Ecto neural progenitor cell (in vitro differentiated cells): ENCODE data around the gene FBXW7.

ENCODE experiments used
- DNase-seq: peaks from one replicate; pipeline ENCODE4 v3.0.0-alpha.2; 2018; ENCODE audit warnings: low spot score

FBXW7 gene

GRCh38 chr4:152427981-152428380, 107.9 kb downstream of the FBXW7 start:
- DNase-seq, result no peak

DNA sequence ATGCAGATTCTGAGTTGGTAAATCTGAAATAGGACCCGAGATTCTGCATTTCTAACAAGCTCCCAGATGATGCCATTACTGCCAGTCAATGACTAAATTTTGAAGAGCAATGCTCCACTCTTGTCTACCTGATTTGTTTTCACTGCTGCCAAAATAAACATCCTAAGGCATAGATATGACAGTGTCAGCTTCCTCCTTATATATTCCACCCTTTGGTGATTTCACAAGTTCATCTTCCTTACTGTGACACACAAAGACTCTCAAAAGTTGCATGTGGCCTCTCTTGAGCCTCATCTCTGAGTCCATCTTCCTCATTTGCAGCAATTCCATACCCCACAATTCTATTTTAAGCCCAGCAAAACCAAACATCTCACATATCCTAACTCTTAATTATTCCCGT, 110.9 kb downstream of the FBXW7 start:
- no peak for DNase-seq

DNA sequence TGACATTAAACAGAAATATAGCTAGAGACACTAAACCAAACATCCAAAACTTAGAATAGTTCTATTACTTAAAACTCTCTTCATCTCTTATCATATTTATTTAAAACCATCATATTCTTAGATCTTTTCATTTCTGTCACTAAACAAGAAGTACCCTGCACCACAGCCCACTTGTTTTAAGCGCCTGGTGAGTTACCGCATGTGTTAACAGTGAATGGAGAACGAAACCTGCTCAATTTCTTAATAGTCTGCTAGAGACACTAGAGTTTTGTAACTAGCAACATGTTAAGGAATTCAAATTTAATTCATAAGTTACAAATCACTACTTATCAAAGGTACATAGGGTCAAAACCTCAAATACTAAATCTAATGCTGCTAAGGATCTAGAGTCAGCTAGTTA, 111.5 kb downstream of the FBXW7 start:
- DNase-seq, result no peak

- no peak for DNase-seq
Measured at GRCh38 chr4:152422817-152423320, 113.0 kb downstream of the FBXW7 start.

DNA sequence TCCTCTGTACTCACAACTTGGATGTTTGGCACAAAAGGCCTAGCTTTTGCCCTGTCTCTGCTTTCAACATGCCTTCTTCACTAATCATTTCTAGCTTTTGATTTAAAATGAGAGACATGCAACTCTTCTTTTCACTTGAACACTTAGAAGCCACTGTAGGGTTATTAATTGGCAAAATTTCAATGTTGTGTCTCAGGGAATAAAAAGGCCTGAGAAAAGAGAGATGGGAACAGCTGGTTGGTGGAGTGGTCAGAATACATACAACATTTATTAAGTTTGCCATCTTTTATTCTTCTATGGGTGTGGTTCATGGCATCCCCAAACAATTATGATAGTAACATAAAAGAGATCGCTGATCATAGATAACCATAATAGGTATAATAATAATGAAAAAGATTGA, 114.3 kb downstream of the FBXW7 start:
- no peak for DNase-seq

GRCh38 chr4:152419809-152420208, 116.1 kb downstream of the FBXW7 start:
- DNase-seq, result no peak

DNA sequence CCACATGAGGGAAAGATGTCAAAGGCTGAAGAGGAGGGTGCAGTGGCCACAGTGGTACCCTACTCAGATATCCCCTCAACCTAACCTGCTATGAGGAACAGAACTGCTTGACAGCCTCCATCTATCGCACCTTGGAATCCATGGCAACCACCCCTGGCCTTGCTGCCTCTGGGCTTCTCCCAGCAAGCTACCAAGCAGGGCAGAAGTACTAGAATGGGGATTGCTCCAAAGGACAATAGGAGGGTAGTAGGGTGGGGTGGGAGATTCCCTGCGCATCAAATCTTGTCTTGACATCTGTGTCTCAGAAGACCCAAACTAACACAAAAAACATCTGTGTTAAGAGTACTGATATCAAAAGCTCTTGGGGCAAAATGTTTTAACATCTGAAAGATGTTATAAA, 118.2 kb downstream of the FBXW7 start:
- DNase-seq, result no peak

DNA sequence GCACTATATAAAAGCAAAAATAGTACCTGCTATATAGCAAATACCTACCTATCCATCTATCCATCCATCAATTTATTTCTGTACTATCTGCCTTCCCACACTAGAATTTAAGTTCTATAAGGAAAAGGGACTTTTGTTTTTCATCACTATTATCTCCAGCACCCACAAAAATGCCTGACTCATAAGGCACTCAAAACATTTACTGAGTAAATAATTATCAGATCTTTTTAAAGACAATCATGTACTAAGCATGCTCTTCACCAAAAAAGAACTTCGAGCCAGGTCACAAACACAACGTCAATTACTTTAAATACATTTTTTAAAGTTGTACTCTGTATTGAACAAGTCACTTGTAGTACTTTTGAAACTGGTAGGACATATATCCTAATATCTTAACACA, 119.9 kb downstream of the FBXW7 start:
- no peak for DNase-seq

GRCh38 chr4:152408514-152409327, 127.2 kb downstream of the FBXW7 start:
- no peak for DNase-seq

- DNase-seq, result no peak
Measured at GRCh38 chr4:152401424-152401823, 134.5 kb downstream of the FBXW7 start.

DNA sequence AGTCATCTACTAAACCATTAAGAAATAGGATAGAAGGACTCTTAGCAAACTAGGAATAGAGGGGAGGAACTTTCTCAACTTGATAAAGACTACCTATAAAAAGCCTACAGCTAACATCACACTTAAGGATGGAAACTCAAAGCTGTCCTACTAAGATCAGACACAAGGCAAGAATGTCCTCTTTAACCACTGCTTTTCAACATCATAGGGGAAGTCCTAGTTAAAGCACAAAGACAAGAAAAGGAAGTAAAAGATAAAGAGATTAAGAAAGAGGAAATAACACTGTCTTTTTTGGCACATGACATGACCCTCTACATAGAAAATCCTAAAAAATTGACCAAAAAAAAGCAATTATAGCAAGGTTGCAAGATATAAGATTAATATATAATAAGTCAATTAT, 136.6 kb downstream of the FBXW7 start:
- DNase-seq, result no peak

DNA sequence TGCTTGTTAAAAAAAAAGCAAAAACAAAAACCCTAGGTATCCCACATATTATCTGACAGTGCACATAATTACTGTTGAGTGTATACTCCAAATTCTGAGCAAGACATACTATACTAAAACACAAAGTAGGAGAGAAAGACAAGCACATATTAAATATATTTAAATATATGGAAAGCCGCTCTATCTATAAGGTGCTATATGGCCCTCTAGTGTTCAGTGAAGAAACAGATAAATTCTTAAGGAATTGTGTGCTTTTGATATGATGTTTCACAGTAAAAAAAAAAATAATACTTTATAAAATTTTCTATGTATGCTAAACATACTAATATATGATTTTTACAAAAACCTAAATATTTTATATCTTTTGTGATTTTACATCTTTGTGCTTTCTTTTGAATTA, 137.8 kb downstream of the FBXW7 start:
- DNase-seq, result no peak

GRCh38 chr4:152394791-152395190, 141.1 kb downstream of the FBXW7 start:
- DNase-seq, result no peak

- no peak for DNase-seq
Measured at GRCh38 chr4:152392079-152392478, 143.8 kb downstream of the FBXW7 start.

DNA sequence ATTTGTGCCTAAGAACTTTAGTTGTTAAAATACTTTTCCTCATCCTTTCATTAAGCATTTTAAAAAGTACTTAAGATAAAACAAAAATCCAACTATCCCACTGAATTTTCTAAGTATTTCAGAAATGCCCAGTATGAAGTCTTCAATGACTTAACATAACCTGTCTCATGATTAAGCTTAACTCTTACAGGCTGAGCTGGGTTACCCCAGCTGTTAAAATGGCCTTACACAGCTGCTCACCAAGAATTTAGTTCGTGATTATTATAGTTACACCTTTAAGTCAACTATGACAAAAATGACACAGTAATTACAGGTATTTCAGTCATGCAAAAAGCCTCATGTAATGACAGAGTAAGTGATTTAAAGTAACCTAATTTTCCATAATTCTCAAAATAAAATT, 145.7 kb downstream of the FBXW7 start:
- DNase-seq, result no peak

DNA sequence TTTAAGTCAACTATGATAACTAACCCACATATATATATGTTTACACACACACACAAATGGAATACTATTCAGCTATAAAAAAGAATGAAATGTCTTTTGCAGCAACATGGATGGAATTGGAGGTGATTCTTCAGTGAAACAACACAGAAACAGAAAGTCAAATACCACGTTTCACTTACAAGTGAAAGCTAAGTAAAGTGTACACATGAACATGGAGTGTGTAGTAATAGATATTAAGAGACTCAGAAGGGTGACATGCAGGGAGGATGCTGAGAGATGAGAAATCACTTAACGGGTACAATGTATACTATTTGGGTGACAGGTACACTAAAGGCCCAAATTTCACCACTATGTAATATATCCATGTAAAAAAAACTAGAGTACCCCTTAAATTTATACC, 146.5 kb downstream of the FBXW7 start:
- DNase-seq, result no peak

GRCh38 chr4:152385551-152385950, 150.3 kb downstream of the FBXW7 start:
- no peak for DNase-seq

GRCh38 chr4:152382057-152382785, 153.7 kb downstream of the FBXW7 start:
- DNase-seq, result no peak

- no peak for DNase-seq
Measured at GRCh38 chr4:152380919-152381318, 155.0 kb downstream of the FBXW7 start.

DNA sequence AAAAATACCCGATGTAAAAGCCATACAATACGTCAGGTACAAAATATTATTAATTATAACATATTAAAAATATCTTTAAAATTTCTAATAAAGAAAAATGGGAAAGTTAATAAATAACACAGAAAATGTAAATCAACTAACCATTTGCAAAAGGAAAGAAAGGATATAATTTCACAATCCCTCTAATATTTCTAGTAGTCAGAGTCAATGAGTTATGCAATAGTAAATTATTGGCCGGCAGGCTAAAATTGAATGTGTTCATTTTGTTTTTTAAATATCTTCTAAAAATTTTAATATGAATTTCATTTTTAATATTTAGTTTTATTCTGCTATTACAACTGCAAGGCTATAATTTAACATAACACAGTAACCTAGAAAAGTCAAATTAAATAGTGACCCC, 155.7 kb downstream of the FBXW7 start:
- DNase-seq, result no peak

GRCh38 chr4:152374606-152375285, 161.1 kb downstream of the FBXW7 start:
- DNase-seq, result no peak

DNA sequence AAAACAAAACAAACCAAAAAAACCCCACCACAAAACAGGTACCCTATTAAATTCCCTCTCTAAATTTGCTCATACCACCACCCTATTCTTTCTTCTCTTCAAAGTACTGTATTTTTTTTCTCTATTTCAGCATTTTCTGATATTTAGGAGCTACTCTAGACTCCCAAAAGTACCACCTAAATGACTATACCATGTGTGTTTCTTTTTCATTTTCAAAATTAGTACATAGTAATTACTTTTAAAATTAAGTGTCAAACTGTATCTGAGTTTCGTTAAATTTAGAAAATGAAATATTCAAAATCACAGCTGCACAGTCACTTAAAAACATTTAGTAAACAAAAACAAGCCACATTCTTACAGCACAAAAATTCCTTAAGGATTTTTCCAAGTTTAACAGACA, 161.7 kb downstream of the FBXW7 start:
- no peak for DNase-seq

DNA sequence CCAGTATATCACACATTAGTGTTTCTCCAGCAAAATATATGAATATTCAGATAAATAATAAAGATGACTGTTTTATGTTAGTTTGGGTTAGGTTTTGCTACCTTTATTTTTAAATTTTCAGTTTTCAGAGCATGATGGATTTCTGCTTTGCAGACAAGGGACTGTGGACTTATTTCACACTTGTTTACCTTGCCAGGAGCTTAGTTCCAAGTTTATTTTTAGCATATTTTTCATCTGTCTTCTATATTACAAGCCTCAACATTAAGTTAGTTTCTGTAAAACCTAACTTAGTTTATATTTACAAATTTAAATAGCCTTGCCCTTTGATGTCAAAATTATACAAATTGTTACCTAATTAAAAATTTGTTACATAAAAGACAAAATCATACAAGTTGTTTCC, 163.4 kb downstream of the FBXW7 start:
- no peak for DNase-seq
